ENCODE measurements around the gene SLC9A9.

SLC9A9 gene

DNA sequence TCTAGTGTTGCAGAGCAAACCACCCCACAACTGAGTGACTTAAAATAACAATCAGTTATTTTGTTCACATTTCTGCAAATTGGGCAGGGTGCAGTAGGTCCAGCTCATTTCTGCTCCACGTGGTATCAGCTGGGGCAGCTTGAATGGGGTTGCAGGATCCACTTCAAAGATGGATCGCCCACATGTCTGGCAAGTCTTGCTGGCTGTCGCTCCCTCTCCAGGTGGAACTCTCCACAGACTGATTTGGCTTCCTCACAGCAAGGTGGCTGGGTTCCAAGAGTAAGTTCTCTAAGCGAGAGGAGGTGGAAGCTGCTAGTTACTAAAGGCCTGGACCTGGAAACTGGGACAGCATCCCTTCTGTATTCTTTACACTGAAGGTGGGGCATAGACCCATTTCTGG is 213.3 kb downstream of the SLC9A9 start:
- Mint-ChIP-seq H3K27me3 (no peaks in the 10 kb centered on the region), H3K9me3 (peaks cover 5% of the 10 kb centered on the region), H3K4me3 (no peak overlapping the region), H3K4me1 (no peaks in the 10 kb centered on the region), H3K36me3 (ENCODE audit: insufficient read depth) (no peaks in the 10 kb centered on the region), H3K27ac (ENCODE audit: low read depth) (no peak overlapping the region)
- ATAC-seq (replicated peaks; ENCODE audit: extremely low read depth, poor library complexity, severe bottlenecking), result no peak
- no peak for DNase-seq (ENCODE audit: low spot score in 2 of 2)

GRCh38 chr3:143634427-143634826 is 213.8 kb downstream of the SLC9A9 start:
- no peak for ATAC-seq (replicated peaks; ENCODE audit: extremely low read depth, poor library complexity, severe bottlenecking)
- no peaks in the 10 kb centered on the region for H3K36me3 Mint-ChIP-seq (ENCODE audit: insufficient read depth)
- H3K4me3 Mint-ChIP-seq, result no peak overlapping the region
- H3K27me3 Mint-ChIP-seq, result no peaks in the 10 kb centered on the region
- H3K4me1 Mint-ChIP-seq, result no peaks in the 10 kb centered on the region
- peaks cover 5% of the 10 kb centered on the region for H3K9me3 Mint-ChIP-seq
- no peak for DNase-seq (ENCODE audit: low spot score in 2 of 2)
- no peak overlapping the region for H3K27ac Mint-ChIP-seq (ENCODE audit: low read depth)

DNA sequence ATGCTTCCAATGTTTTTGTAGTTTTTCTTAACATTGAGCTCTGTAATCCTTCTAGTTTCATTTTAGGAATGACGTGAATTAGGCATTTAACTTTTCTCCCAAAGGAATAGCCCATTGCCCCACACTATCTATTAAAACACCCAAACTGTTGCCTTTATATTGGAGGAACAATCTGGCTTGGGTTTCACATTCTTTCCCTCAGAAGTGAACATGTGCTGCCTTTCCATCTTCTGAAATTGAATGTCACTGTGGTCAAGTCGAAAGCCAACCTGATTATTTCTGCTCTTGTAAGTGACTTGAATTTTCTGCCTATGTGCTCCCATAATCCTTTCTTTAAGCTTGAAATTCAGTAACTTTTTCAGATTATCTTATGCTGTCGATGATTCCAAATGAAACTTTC is 214.5 kb downstream of the SLC9A9 start:
- Mint-ChIP-seq H3K4me3 (no peak overlapping the region), H3K27me3 (no peaks in the 10 kb centered on the region), H3K4me1 (no peaks in the 10 kb centered on the region), H3K36me3 (ENCODE audit: insufficient read depth) (no peaks in the 10 kb centered on the region), H3K9me3 (peaks cover 5% of the 10 kb centered on the region), H3K27ac (ENCODE audit: low read depth) (no peak overlapping the region)
- no peak for DNase-seq (ENCODE audit: low spot score in 2 of 2)
- no peak for ATAC-seq (replicated peaks; ENCODE audit: extremely low read depth, poor library complexity, severe bottlenecking)

DNA sequence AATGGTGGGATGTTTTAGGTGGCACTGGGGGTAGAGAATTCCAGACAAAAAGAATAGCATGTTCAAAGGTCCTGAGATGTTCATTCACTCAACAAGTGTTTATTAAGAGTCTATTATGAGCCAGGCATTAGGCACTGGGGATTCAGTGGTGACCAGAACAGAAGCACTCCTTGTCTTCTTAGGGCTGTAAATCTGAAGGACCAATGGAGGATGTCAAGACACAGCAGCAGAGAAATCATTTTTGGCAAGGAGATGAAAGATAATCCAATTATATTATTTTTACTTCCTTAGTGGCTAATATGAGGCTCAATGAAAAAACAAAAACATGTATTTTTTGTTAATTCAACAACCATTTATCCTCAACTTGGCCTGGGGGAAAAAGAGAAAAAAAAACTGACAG is 218.5 kb downstream of the SLC9A9 start:
- no peak for ATAC-seq (replicated peaks; ENCODE audit: extremely low read depth, poor library complexity, severe bottlenecking)
- no peak for DNase-seq (ENCODE audit: low spot score in 2 of 2)
- Mint-ChIP-seq H3K9me3 (no peaks in the 10 kb centered on the region), H3K4me1 (no peaks in the 10 kb centered on the region), H3K27ac (ENCODE audit: low read depth) (no peak overlapping the region), H3K36me3 (ENCODE audit: insufficient read depth) (peaks cover 2% of the 10 kb centered on the region), H3K4me3 (no peak overlapping the region), H3K27me3 (no peaks in the 10 kb centered on the region)

GRCh38 chr3:143628971-143629370 is 219.3 kb downstream of the SLC9A9 start:
- H3K27me3 Mint-ChIP-seq, result no peaks in the 10 kb centered on the region
- no peak overlapping the region for H3K4me3 Mint-ChIP-seq
- no peak for DNase-seq (ENCODE audit: low spot score in 2 of 2)
- H3K36me3 Mint-ChIP-seq (ENCODE audit: insufficient read depth), result peaks cover 2% of the 10 kb centered on the region
- H3K27ac Mint-ChIP-seq (ENCODE audit: low read depth), result no peak overlapping the region
- H3K9me3 Mint-ChIP-seq, result no peaks in the 10 kb centered on the region
- H3K4me1 Mint-ChIP-seq, result no peaks in the 10 kb centered on the region
- ATAC-seq (replicated peaks; ENCODE audit: extremely low read depth, poor library complexity, severe bottlenecking), result no peak

DNA sequence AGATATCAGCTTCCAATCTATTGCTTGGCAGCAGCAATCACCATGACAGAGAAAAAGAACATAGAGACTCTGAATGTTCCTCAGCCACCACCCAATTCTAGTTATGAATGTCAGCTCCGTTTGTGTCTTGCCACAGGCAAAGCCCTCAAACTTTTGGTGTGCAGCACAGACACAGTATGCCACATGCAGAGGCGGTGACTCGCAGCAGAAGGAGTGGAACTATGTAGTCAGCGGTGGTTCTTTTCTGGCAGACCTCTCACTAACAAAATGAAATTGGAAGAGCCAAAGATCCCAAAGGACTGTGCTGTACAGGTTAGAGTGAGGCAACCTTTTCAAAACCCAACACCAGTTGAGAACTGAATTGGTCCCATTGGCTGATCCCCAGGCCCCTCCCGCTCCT is 220.9 kb downstream of the SLC9A9 start:
- no peak for DNase-seq (ENCODE audit: low spot score in 2 of 2)
- peaks cover 2% of the 10 kb centered on the region for H3K36me3 Mint-ChIP-seq (ENCODE audit: insufficient read depth)
- no peak overlapping the region for H3K4me3 Mint-ChIP-seq
- H3K27me3 Mint-ChIP-seq, result no peaks in the 10 kb centered on the region
- no peaks in the 10 kb centered on the region for H3K4me1 Mint-ChIP-seq
- no peak for ATAC-seq (replicated peaks; ENCODE audit: extremely low read depth, poor library complexity, severe bottlenecking)
- H3K9me3 Mint-ChIP-seq, result no peaks in the 10 kb centered on the region
- H3K27ac Mint-ChIP-seq (ENCODE audit: low read depth), result no peak overlapping the region

GRCh38 chr3:143619231-143619630 is 229.0 kb downstream of the SLC9A9 start:
- Mint-ChIP-seq H3K27ac (ENCODE audit: low read depth) (no peak overlapping the region), H3K4me3 (no peak overlapping the region)

DNA sequence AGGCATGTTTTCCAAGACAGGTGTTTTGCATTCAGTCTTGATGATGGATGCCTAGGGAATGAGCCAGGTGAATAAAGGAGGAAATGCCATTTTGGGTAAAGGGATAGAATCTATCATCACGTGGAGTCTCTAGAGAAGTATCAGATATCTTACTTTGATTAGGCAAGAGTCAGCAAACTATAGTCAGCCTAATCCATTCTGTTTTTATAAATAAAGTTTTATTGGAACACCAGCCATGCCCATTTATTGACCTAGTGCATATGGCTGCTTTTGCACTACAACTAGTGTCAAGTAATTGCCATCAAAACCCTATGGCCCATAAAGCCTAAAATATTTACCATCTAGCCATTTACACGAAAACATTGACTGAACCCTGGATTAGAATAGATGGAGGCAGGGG is 231.2 kb downstream of the SLC9A9 start:
- H3K4me1 Mint-ChIP-seq, result no peaks in the 10 kb centered on the region
- no peak overlapping the region for H3K4me3 Mint-ChIP-seq
- no peak overlapping the region for H3K27ac Mint-ChIP-seq (ENCODE audit: low read depth)
- DNase-seq (ENCODE audit: low spot score in 2 of 2), result no peak
- no peak for ATAC-seq (replicated peaks; ENCODE audit: extremely low read depth, poor library complexity, severe bottlenecking)
- no peaks in the 10 kb centered on the region for H3K27me3 Mint-ChIP-seq
- H3K36me3 Mint-ChIP-seq (ENCODE audit: insufficient read depth), result peaks cover 7% of the 10 kb centered on the region
- H3K9me3 Mint-ChIP-seq, result no peaks in the 10 kb centered on the region

More at GRCh38 chr3:143619231-143619630, 229.0 kb downstream of the SLC9A9 start:
- Mint-ChIP-seq H3K9me3 (no peaks in the 10 kb centered on the region), H3K4me1 (no peaks in the 10 kb centered on the region), H3K27me3 (no peaks in the 10 kb centered on the region), H3K36me3 (ENCODE audit: insufficient read depth) (peaks cover 7% of the 10 kb centered on the region)
- no peak for DNase-seq (ENCODE audit: low spot score in 2 of 2)
- no peak for ATAC-seq (replicated peaks; ENCODE audit: extremely low read depth, poor library complexity, severe bottlenecking)

DNA sequence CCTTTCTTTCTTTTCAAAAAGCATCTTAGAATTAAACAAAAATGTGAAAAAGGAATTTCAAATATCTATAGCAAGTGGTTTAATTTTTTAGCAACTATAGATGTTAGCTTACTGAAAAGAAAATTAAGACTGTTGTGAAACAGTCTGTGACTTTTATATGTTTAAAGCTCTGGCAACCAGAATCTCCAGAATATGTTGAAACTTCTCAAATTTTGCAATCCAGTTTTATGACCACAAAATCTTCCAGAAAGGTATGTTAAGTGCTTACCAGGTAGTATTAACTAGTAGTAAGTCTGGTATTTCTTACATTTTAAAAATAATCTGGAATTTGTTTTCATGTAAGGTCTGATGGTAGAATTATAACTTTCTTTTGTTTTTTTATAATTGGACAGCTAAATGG is 235.0 kb downstream of the SLC9A9 start:
- Mint-ChIP-seq H3K4me3 (no peak overlapping the region), H3K9me3 (no peaks in the 10 kb centered on the region), H3K4me1 (no peaks in the 10 kb centered on the region), H3K27me3 (no peaks in the 10 kb centered on the region), H3K27ac (ENCODE audit: low read depth) (no peak overlapping the region), H3K36me3 (ENCODE audit: insufficient read depth) (peaks cover 4% of the 10 kb centered on the region)
- ATAC-seq (replicated peaks; ENCODE audit: extremely low read depth, poor library complexity, severe bottlenecking), result no peak
- DNase-seq (ENCODE audit: low spot score in 2 of 2), result no peak

GRCh38 chr3:143612541-143612940 is 235.7 kb downstream of the SLC9A9 start:
- H3K27me3 Mint-ChIP-seq, result no peaks in the 10 kb centered on the region
- DNase-seq (ENCODE audit: low spot score in 2 of 2) (no peak), ATAC-seq (replicated peaks; ENCODE audit: extremely low read depth, poor library complexity, severe bottlenecking) (no peak)
- H3K36me3 Mint-ChIP-seq (ENCODE audit: insufficient read depth), result peaks cover 3% of the 10 kb centered on the region
- no peak overlapping the region for H3K27ac Mint-ChIP-seq (ENCODE audit: low read depth)
- H3K9me3 Mint-ChIP-seq, result no peaks in the 10 kb centered on the region
- H3K4me1 Mint-ChIP-seq, result no peaks in the 10 kb centered on the region
- H3K4me3 Mint-ChIP-seq, result no peak overlapping the region

- Mint-ChIP-seq H3K27me3 (no peaks in the 10 kb centered on the region), H3K4me3 (no peak overlapping the region), H3K36me3 (ENCODE audit: insufficient read depth) (no peaks in the 10 kb centered on the region), H3K9me3 (no peaks in the 10 kb centered on the region), H3K4me1 (no peaks in the 10 kb centered on the region), H3K27ac (ENCODE audit: low read depth) (no peak overlapping the region)
- no peak for DNase-seq (ENCODE audit: low spot score in 2 of 2)
- no peak for ATAC-seq (replicated peaks; ENCODE audit: extremely low read depth, poor library complexity, severe bottlenecking)
Measured at GRCh38 chr3:143608966-143609365, 239.3 kb downstream of the SLC9A9 start.

DNA sequence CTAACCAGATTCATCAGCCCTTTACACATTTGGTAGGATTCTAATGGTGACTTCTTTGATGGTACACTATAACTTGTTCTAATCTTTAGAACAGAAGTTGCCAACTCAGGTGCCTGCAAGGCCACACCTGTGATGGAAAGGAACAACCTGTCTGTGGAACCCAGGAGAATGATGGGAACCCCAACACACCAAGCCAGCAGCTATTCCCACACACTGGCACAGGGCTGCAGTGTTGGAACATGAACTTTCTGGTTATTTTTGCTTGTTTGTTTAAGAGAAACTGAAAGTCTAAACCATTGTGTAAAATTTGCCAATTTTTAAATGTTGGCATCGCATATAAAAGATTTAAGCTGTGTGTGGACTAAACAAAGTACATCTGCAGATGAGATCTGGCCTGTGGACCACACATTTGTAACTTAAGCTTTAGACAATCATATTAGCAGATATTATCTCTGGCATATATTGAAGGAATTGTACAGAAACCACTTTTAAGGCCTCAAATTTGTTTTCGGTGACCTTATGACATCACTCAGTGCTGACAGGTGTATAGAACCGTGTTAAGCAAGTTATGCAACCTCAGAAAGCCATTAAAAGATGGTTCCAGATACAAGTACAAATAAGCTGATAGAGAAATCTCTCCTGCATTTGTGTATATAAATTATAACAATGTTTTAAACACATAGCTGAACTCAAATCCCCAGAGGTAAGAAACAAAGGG is 242.9 kb downstream of the SLC9A9 start:
- H3K9me3 Mint-ChIP-seq, result no peaks in the 10 kb centered on the region
- H3K4me1 Mint-ChIP-seq, result no peaks in the 10 kb centered on the region
- DNase-seq (ENCODE audit: low spot score in 2 of 2), result no peak
- H3K36me3 Mint-ChIP-seq (ENCODE audit: insufficient read depth), result no peaks in the 10 kb centered on the region
- no peak for ATAC-seq (replicated peaks; ENCODE audit: extremely low read depth, poor library complexity, severe bottlenecking)
- no peak overlapping the region for H3K4me3 Mint-ChIP-seq
- H3K27ac Mint-ChIP-seq (ENCODE audit: low read depth), result no peak overlapping the region
- H3K27me3 Mint-ChIP-seq, result no peaks in the 10 kb centered on the region

- ATAC-seq (replicated peaks; ENCODE audit: extremely low read depth, poor library complexity, severe bottlenecking) (no peak), DNase-seq (ENCODE audit: low spot score in 2 of 2) (no peak)
- Mint-ChIP-seq H3K27me3 (no peaks in the 10 kb centered on the region), H3K9me3 (no peaks in the 10 kb centered on the region), H3K36me3 (ENCODE audit: insufficient read depth) (no peaks in the 10 kb centered on the region), H3K27ac (ENCODE audit: low read depth) (no peak overlapping the region), H3K4me1 (no peaks in the 10 kb centered on the region), H3K4me3 (no peak overlapping the region)
Measured at GRCh38 chr3:143604402-143605185, 243.7 kb downstream of the SLC9A9 start.
